ENCODE data around the gene PIERCE2. TPM values are rescaled to one million over a fixed set of nuclear protein-coding genes. Genes with fewer than 3 reads are reported as not detected.

PIERCE2 gene, protein sequence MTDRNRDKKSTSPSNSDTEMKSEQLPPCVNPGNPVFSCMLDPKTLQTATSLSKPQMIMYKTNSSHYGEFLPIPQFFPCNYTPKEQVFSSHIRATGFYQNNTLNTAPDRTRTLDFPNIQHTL
- total RNA-seq, result 1 to 10 TPM; 2.8 to 5.6 (median 4.0) TPM
- polyA plus RNA-seq, result 1 to 10 TPM; 4.5 to 9.7 TPM

DNA sequence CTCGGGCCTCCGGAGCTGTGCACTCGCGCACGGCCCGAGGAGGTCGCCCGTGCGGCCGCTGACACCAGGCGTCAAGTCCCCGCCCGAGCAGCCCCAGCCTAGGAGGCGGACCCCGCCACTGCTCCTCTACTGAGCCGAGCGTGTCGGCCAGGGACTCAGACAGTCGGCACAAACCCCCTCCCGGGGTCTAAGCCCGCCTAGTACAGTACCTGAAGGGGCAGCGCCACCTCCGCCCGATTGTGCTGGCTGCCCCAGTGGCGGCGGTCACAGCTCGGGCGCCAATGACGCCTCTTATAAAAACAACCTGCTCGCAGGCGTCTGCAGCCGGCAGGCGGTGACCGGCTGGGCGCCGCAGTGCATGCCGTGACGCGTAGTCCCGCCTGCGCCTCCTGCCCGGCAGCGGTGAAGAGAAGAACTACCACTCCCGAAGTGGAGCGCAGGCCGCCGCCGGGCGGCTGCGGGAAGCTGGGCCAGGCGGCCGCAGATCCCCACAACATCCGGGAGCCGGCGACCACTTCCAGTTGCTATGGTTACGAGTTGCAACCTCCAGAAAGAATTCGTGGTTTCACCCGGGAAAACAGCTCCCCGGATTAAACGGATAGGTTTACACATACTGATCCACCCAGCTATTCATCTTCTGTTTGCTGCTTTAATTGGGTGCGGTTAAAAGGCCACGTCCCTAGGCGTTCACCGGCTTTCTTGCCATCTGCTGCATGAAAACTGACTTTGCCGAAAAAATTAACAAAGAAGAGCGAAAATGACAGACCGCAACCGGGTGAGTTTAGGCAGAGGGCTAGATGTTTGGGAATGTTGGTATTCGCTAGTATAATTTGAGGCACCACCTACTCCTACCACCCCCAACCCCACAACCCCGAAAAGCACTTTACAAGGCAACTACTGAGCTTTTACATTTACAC is at the start of gene PIERCE2, which contains the start of gene CCPG1:
TSS of gene PIERCE2 (plus strand) at position 484 of the 917 bp plus-strand sequence. CDS start at position 758, 274 bp downstream.
TSS of gene CCPG1 (minus strand) at position 348 of the 917 bp plus-strand sequence. CDS start 18,935 bp downstream, outside the sequence.
- no peaks in the 10 kb centered on the region for H3K9me3 ChIP-seq
- H3K36me3 ChIP-seq, result no peaks in the 10 kb centered on the region
- intact Hi-C loops (cut with DNase I), result no loop called here
- no peaks in the 10 kb centered on the region for H3K27me3 ChIP-seq
- peak; percentile 92 to 98 (median 95) for DNase-seq
- TF ChIP-seq, protein P1, sequence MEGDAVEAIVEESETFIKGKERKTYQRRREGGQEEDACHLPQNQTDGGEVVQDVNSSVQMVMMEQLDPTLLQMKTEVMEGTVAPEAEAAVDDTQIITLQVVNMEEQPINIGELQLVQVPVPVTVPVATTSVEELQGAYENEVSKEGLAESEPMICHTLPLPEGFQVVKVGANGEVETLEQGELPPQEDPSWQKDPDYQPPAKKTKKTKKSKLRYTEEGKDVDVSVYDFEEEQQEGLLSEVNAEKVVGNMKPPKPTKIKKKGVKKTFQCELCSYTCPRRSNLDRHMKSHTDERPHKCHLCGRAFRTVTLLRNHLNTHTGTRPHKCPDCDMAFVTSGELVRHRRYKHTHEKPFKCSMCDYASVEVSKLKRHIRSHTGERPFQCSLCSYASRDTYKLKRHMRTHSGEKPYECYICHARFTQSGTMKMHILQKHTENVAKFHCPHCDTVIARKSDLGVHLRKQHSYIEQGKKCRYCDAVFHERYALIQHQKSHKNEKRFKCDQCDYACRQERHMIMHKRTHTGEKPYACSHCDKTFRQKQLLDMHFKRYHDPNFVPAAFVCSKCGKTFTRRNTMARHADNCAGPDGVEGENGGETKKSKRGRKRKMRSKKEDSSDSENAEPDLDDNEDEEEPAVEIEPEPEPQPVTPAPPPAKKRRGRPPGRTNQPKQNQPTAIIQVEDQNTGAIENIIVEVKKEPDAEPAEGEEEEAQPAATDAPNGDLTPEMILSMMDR (IDR thresholded peaks at IDR 0.05), result peak; percentile 90 to 97 (median 94)
- H3K4me1 ChIP-seq, result peaks cover under 1 to 16% (median 9%) of the 10 kb centered on the region in 3 donors
- WGBS, 2 donors, result 0% methylated on average over 70 of the region's 70 CpGs
- peak within 1 kb of the TSS; percentile 60 to 83 (median 74) for H3K4me3 ChIP-seq
- no peak for FAIRE-seq
- peak; percentile 95 to 99 (median 97) for ATAC-seq
- peak within 1 kb of the TSS; percentile 94 to 98 (median 96) for H3K27ac ChIP-seq

DNA sequence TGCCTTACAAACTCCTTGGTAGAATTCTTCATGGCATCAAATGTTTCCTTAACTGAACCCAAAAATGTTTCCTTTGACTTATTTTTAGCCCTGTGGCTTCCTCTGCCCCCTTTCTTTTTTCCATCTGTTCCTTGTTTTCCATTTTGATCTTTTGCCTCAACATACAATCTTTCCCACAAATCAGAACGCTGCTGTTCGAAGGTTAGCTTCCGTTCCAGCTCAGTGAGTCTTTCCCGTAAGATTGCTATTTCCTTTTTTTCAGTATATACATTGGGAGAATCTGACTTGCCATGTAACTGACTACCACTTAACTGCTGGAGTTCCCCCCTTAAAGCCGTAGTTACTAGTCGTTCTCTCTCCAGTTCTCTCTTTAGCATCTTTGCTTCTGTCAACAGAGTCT is 48.0 kb upstream of the PIERCE2 start:
- Histone ChIP-seq H3K27ac (no peak overlapping the region), H3K4me3 (no peak overlapping the region), H3K27me3 (no peaks in the 10 kb centered on the region), H3K9me3 (no peaks in the 10 kb centered on the region), H3K36me3 (peaks cover 0 to 36% (median 0%) of the 10 kb centered on the region in 3 donors), H3K4me1 (no peaks in the 10 kb centered on the region)
- DNase-seq (no peak), ATAC-seq (no peak), FAIRE-seq (no peak)
- TF ChIP-seq, protein P1 (IDR thresholded peaks at IDR 0.05), result no peak
- intact Hi-C loops (cut with DNase I), result no loop called here
- 83% methylated on average over 6 of the region's 6 CpGs for WGBS, 2 donors

DNA sequence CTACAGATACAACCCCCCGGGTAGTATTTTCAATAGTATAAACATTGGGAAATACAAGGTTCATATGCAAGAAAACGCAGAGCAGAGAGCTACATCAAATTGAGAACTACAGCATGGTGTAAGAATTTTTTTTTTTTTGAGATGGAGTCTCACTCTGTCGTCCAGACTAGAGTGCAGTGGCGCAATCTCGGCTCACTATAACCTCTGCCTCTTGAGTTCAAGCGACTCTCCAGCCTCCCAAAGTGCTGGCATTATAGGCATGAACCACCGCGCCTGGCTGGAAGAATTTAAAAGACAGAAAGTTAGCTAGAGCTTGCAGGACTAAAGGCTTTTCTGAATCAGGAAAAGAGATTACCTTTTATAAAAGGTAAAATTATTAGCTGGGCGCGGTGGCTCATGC is 47.2 kb upstream of the PIERCE2 start:
- Histone ChIP-seq H3K4me3 (no peak overlapping the region), H3K27ac (no peak overlapping the region), H3K9me3 (no peaks in the 10 kb centered on the region), H3K36me3 (peaks cover 0 to 38% (median 0%) of the 10 kb centered on the region in 3 donors), H3K27me3 (no peaks in the 10 kb centered on the region), H3K4me1 (no peaks in the 10 kb centered on the region)
- intact Hi-C loops (cut with DNase I), result no loop called here
- ATAC-seq (no peak), DNase-seq (no peak), FAIRE-seq (no peak)
- TF ChIP-seq, protein P1 (IDR thresholded peaks at IDR 0.05), result no peak
- WGBS, 2 donors, result 89 to 91% methylated on average over 10 of the region's 10 CpGs

DNA sequence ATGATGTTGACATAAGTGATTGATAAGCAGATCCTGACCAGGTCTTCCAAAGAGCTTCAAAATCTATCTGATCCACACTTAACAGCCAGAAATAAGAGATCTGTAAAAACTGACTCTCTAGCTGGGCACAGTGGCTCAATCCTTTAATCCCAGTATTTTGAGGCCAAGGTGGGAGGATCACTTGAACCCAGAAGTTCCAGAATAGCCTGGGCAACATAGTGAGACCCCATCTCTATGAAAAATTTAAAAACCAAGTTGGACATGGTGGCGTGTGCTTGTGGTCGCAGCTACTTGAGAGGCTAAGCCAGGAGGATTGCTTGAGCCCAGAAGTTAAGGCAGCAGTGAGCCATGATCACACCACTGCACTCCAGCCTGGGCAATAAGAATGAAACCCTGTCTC is 45.7 kb upstream of the PIERCE2 start:
- ATAC-seq, result no peak
- TF ChIP-seq, protein P1 (IDR thresholded peaks at IDR 0.05), result no peak
- H3K4me3 ChIP-seq, result no peak overlapping the region
- 100% methylated on average over 2 of the region's 2 CpGs for WGBS, 2 donors
- no peak for FAIRE-seq
- H3K27me3 ChIP-seq, result no peaks in the 10 kb centered on the region
- no peak for DNase-seq
- no peak overlapping the region for H3K27ac ChIP-seq
- no peaks in the 10 kb centered on the region for H3K4me1 ChIP-seq
- intact Hi-C loops (cut with DNase I), result no loop called here
- H3K9me3 ChIP-seq, result no peaks in the 10 kb centered on the region
- H3K36me3 ChIP-seq, result peaks cover 0 to 38% (median 0%) of the 10 kb centered on the region in 3 donors
